NCI-H226 (cell line): ENCODE data around the gene PCDH9.

ENCODE experiments used
- DNase-seq: peaks from one replicate; pipeline ENCODE4 v3.0.0-alpha.2; 2015

The PCDH9 gene

DNA sequence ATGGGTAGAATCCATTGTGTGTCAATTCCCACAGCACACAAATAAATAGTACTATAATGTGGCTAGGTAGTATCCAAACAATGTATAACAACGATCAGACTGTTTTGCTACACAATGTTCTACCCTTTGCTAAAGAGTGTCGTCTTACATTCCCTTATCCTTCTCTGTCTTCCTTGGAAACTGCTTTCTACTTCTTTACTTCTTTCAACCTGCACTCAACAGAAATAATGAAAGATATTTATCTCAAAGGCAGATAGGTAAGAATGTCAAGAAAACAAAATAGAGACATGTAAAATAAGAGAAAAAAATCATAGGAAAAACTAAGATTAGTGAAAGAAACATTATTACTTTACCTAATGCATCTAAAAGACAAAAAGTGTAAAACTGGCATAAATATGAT, 814.7 kb downstream of the PCDH9 start:
- DNase-seq: no peak

DNA sequence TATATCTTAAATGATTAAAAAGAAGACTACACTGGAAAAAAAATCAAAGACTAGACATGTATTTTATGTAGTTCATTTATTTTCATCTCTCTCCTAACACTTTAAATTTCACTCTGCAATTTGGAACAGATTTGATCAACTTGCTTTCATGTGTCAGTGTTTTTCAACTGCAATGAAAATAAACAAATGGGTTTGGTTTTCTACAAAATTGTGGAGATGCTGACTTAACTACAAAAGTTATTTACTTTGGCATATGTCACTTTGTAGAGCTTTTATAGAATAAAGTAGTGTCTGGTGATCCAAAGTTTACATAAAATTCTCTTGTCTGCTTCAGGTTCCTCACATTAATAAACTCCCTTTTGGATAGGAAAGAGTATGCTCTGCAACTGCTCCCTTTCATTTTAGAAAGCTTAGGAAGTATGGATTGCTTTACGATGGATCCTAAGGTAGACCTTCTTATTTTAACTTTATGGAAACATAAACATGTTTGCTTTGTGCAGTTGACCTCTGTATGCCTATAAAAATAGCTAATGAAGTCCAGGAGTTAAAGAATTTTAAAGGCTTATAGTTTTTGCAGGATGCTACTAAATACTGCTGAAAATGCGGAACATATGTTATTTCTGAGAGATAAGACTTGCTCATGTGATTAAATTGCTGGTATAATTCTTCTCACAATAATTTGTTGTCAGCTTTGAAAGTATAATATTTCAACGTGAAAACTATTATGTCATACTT, 815.9 kb downstream of the PCDH9 start:
- no peak for DNase-seq

GRCh38 chr13:66410314-66410713, 819.8 kb downstream of the PCDH9 start:
- DNase-seq: no peak

DNA sequence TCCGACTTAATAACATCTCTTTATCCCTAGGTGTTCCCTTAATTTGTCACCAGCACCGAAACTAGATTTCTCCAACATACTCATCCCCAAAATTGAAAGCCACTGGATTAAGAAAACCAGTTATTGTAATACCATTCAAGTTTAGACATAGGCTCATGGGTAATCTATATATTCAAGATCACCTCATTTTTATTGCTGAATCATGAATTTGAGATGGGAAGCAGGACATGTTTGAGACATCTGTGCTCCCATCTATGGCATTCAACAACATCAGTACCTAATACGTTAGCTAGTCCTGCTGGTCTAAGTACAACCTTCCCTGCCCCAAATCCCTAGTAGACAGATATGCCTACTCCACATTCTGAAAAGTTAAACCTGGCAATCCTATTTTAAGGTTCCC, 820.6 kb downstream of the PCDH9 start:
- no peak for DNase-seq

- DNase-seq: no peak
Measured at GRCh38 chr13:66407128-66407527, 823.0 kb downstream of the PCDH9 start.

DNA sequence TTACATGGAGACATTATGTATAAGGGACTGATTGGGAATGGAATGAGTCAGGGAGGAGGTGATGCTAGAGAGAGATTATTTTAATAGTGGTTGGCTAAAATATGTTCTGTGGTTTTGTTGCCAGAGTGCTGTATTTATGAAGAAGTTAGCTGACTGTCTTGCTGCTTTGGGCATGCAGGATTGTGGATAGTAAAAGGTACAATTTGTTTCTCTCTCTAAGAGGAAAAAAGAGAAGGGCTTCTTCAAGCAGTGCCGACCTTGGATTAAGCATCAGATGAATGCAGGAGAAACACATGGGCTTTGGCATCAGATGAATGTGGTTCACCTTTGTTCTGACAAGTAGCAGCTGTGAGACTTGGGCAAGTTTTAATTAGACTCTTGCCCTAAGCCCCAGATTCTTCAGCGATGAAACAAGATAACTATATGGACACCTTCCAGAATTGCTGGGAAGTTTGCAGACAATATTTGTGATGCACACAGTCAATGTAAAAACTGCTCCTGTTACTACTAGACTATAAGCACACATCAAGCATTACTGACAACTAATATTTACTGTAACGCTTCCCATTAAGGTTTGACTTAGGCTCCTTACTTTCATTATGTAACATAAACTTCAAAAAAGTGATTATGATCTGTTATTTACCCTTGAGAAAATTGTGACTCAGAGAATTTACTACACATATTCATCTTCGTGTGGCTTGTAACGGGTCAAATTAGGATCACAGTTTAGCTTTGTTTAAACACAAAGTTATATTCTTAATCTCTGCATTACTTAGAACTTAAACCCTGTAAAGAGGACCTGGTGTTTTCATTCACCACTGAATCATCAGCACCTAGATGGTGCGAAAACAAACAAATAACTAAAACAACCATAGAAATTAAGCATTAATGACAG, 824.0 kb downstream of the PCDH9 start:
- peak; percentile 48 for DNase-seq

DNA sequence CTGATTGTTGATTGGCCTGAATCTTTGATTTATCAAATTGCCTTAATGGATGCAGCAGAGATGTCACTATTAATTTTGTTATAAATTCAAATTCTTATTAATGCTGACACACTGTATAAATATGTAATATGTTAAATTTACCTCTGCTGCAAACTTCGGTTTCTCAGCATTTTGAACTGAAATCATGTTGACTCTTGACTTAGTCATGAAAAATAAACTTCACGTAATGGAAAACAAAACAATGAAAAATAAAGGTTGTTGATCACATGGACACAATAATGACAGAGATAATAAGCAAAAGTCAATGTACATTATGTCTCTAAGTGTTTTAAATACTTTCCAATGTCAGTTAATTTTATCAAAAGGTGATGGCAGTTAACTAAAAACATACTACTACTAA, 827.6 kb downstream of the PCDH9 start:
- DNase-seq: no peak

- no peak for DNase-seq
Measured at GRCh38 chr13:66402066-66402465, 828.1 kb downstream of the PCDH9 start.

GRCh38 chr13:66400292-66400691, 829.8 kb downstream of the PCDH9 start:
- DNase-seq: no peak

- no peak for DNase-seq
Measured at GRCh38 chr13:66399873-66400272, 830.3 kb downstream of the PCDH9 start.

DNA sequence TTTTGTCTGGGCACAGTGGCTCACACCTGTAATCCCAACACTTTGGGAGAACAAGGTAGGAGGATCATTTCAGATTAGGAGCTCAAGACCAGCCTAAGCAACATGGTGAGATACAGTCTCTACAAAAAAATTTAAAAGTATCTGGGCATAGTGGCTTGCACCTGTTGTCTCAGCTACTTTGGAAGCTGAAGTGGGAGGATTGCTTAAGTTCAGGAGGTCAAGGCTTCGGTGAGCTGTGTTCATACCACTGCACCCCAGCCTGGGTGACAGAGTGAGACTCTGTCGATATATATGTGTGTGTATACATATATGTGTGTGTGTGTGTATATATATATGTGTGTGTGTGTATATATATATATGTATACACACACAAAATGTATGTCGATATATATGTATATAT, 833.0 kb downstream of the PCDH9 start:
- DNase-seq: no peak

- no peak for DNase-seq
Measured at GRCh38 chr13:66391322-66391721, 838.8 kb downstream of the PCDH9 start.

DNA sequence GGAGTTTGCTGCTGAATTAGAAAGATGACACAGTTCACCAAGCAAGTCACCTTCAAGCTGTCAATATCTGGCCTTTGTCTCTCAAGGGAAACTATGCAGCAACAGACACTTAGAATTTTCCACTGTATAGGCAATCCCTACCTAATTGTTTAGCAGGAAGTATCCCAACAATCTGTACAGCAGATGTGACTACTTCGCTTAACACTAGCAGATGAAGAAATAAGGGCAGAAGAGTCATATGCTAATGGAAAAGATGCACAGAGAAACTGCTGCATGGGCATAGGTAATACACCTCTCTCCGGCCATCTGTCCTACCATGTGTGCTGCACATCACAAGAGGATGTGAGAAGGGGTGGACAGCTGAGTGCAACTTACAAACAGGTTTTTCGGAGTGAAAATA, 851.2 kb downstream of the PCDH9 start:
- DNase-seq: no peak

GRCh38 chr13:66377569-66377968, 852.6 kb downstream of the PCDH9 start:
- DNase-seq: no peak

- DNase-seq: no peak
Measured at GRCh38 chr13:66375756-66376155, 854.4 kb downstream of the PCDH9 start.

DNA sequence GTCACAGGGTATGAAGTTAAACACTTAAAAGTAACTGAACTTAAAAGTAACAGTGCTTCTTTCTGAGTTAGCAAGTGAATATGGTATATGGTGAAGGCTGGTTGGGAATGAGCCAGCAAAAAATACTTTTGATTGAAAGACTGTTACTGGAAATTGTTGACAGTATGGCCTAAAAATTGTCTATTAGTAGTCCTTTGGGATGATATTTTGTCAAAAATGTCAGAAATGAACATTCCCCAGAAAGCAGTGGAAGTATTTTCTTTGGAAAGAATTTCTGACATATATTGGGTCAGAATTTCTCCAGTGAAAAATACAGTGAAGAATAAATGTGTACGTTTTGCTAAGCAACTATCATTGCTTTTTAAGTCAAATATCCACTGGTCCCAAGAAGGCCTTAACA, 860.5 kb downstream of the PCDH9 start:
- no peak for DNase-seq

GRCh38 chr13:66367356-66367755, 862.8 kb downstream of the PCDH9 start:
- DNase-seq: no peak

DNA sequence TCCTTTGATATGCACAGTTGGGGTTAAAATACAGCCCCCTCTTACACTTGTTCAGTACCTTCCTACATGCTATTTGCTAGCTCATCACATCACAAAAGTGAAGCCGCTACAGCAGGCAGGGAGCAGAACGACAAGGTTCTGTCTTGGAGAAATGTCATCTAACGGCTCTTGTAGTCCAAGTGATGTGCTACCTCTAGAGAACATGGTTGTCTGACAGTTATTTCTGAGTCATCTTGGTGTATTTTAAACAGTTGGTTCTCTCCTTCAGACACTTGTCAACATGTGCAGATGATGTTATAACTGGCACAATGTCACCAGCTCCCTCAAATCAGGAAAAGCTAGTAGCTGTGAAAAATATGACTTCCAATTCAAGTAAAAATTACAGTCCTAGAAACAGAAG, 865.0 kb downstream of the PCDH9 start:
- DNase-seq: no peak

DNA sequence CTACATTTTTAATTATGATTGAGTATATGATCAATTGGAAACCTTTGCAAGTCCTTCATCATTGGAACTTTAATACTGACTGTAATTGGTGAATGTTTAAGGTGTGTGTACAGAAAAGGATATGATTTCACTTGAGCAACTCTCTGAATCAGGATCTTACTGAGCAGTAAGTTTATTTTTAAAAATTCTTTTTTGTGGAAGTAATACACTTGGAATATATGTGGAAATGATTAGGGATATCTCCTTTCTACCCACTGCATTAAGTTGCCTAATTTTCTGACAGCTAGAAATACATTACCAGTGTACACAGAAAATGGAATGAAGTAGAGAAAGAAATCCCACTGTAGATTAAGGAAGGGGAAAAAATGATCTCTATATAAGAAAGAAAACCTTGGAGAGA, 865.8 kb downstream of the PCDH9 start:
- DNase-seq: no peak

GRCh38 chr13:66362485-66362884, 867.7 kb downstream of the PCDH9 start:
- no peak for DNase-seq

DNA sequence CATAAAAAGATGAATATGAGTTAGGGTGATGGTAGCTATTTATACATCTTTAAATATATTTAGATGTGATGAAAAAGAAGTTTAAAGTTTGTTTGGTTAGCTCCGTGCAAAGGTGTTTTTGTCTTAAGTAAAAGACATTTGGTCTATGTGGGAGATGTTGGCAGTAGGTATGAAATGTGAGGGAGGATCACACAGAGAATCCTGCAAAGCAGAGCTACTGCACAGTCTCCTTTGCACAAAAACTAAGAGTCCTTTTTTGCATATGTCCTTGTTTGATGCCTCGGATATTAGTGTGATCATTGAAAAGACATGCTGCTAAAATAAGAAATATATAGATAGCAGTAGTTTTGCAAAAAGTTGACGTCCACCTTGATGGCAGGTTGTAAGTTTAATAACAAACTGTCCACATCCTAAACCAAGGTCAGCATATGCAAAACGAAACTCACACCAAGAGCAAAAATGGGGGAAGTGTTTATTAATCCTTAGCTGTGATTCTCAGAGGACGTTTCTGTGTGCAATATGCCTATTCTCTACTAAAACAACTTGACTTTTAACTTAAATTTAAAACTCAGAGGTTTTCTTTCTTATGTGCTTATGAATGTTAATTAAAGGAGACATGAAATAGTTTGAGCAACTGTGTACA, 870.1 kb downstream of the PCDH9 start:
- no peak for DNase-seq

DNA sequence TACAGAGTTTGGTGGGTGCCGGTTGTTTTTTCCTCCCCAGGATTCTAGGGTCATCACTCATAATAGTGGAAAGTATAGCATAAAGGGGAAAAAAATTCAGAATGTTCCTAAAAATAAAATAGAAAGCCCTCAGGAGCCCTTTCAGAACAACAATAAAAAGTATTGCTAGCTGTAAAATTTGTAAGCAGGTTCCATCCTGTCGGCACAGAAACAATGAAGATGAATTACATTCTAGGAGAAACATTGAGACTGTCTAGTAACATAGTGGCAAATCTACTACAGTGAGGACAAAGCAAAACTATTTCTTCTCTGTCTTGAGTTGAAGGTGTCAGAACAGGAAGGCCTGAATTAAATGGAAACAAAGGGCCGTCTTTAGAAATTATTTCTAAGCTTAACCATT, 870.7 kb downstream of the PCDH9 start:
- DNase-seq: no peak

DNA sequence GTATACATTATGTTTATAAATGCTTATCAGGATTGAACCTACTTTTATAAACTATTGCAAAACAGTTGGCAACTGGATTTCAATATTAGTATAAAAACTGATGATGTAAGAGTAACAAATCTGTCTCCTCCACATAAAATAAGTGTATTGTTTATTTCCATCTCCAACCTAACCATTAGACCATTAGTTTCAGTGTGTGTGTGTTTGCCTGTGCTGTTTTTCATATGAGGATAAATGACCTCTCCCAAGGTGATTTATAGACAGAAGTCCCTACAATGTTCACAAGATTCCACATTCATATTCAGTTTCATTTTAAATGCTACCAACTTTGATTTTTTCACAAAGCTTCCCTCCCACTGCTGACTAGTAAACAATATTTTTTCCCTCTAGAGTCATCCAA, 871.6 kb downstream of the PCDH9 start:
- DNase-seq: no peak

GRCh38 chr13:66357463-66357862, 872.7 kb downstream of the PCDH9 start:
- DNase-seq: no peak
